ENCODE measurements around the gene LRRC37A3.
"Not testable (repeated sequence)": the region's sequence is repeated elsewhere in the genome, so short reads cannot be mapped to it uniquely, and the experiment has no call there.

The LRRC37A3 gene

DNA sequence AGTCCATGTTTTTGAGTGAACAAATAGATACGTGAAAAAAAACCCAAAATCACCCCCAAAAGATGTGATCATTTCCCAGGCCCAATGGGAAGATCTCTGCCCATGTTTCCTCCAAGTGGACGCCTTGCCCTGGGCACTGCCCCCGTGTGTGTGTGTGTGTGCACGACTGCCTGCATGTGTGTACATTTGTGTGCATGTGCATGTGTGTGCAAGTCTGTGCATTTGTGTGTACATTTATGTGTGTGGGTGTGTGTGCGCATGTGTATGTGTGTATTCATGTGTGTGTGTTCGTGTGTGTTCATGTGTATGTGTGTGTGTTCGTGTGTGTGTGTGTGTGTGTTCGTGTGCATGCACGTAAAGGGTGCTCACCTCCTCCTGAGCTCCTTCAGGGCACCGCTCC is 16.8 kb upstream of the LRRC37A3 start:
- Histone ChIP-seq H2AFZ (ENCODE audit: low read length) (no peak overlapping the region), H3K9ac (ENCODE audit: low read length) (no peak overlapping the region)

DNA sequence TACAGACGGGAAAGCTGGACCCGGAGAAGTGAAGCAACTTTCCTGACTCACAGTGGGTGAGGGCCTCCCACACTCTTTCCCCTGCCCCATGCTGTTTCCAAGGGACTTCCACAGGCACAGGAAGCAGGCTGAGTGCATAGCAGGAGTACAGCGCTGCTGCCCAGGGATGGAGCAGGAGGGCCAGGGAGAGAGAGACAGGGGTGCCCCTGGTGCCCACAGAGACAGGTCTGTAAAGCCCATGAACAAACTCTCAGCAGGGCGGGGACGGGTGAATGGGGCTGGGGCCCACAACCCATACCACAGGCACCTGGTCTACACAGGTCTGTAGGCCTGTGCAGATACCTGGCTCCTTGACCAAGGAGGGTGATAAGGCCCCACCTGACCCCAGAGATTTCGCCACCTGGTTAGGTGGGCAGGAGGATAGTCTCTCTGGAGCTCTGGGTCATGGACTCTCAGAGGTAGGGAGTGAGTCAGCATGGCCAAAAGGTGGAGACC is 15.1 kb upstream of the LRRC37A3 start:
- H3K4me3 ChIP-seq (ENCODE audit: low read length); H3K79me2 ChIP-seq (ENCODE audit: low read length); H3F3A ChIP-seq (ENCODE audit: insufficient read depth, low read length); H3K4me2 ChIP-seq (ENCODE audit: low read depth, low read length); H3K27me3 ChIP-seq (replicated peaks; ENCODE audit: insufficient read depth, low read length); H3K4me1 ChIP-seq (ENCODE audit: low read length); H4K20me1 ChIP-seq (ENCODE audit: insufficient read depth, low read length); H3K27ac ChIP-seq (ENCODE audit: low read length); H3K9me3 ChIP-seq (replicated peaks; ENCODE audit: insufficient read depth, low read length); H3K9me2 ChIP-seq (replicated peaks; ENCODE audit: insufficient read depth, low read length); H3K9ac ChIP-seq (ENCODE audit: low read length); DNase-seq; H2AFZ ChIP-seq (ENCODE audit: low read length); H3K36me3 ChIP-seq (replicated peaks; ENCODE audit: insufficient read depth, low read length): not testable (repeated sequence)

More for the DNA sequence above, 16.8 kb upstream of the LRRC37A3 start:
- Histone ChIP-seq H3K9me2 (replicated peaks; ENCODE audit: insufficient read depth, low read length) (no peaks in the 10 kb centered on the region), H4K20me1 (ENCODE audit: insufficient read depth, low read length) (no peaks in the 10 kb centered on the region), H3F3A (ENCODE audit: insufficient read depth, low read length) (no peaks in the 10 kb centered on the region), H3K4me2 (ENCODE audit: low read depth, low read length) (no peak overlapping the region), H3K4me3 (ENCODE audit: low read length) (no peak overlapping the region), H3K36me3 (replicated peaks; ENCODE audit: insufficient read depth, low read length) (no peaks in the 10 kb centered on the region), H3K79me2 (ENCODE audit: low read length) (no peaks in the 10 kb centered on the region), H3K4me1 (ENCODE audit: low read length) (peaks cover 6% of the 10 kb centered on the region; the same call in 1 of the 2 replicates), H3K27ac (ENCODE audit: low read length) (no peak overlapping the region), H3K9me3 (replicated peaks; ENCODE audit: insufficient read depth, low read length) (no peaks in the 10 kb centered on the region), H3K27me3 (replicated peaks; ENCODE audit: insufficient read depth, low read length) (no peaks in the 10 kb centered on the region)
- no peak for DNase-seq
- TF ChIP-seq, protein P1, sequence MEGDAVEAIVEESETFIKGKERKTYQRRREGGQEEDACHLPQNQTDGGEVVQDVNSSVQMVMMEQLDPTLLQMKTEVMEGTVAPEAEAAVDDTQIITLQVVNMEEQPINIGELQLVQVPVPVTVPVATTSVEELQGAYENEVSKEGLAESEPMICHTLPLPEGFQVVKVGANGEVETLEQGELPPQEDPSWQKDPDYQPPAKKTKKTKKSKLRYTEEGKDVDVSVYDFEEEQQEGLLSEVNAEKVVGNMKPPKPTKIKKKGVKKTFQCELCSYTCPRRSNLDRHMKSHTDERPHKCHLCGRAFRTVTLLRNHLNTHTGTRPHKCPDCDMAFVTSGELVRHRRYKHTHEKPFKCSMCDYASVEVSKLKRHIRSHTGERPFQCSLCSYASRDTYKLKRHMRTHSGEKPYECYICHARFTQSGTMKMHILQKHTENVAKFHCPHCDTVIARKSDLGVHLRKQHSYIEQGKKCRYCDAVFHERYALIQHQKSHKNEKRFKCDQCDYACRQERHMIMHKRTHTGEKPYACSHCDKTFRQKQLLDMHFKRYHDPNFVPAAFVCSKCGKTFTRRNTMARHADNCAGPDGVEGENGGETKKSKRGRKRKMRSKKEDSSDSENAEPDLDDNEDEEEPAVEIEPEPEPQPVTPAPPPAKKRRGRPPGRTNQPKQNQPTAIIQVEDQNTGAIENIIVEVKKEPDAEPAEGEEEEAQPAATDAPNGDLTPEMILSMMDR (IDR thresholded peaks at IDR 0.05; ENCODE audit: low read length), result no peak
- no peak for TF ChIP-seq EZH2 (optimal IDR thresholded peaks at IDR 0.05; ENCODE audit: low read depth, low read length)
- TF ChIP-seq EZH2phosphoT487 (IDR thresholded peaks at IDR 0.05; ENCODE audit: low read length), result no peak

DNA sequence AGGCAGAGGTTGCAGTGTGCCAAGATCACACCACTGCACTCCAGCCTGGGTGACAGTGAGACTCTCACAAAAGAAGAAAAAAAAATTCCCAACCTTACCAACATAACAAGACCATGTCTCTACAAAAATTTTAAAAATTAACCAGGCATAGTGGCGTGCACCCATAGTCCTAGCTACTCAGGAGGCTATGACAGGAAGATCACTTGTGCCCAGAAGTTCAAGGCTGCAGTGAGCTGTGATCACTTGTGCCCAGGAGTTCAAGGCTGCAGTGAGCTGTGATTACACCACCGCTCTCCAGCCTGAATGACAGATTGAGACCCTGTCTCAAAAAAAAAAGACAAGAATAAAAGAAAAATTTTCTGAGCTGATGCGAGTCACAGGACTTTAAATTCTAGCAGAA is 13.6 kb upstream of the LRRC37A3 start:
- not testable (repeated sequence) for H3K9ac ChIP-seq (ENCODE audit: low read length); DNase-seq; H3K36me3 ChIP-seq (replicated peaks; ENCODE audit: insufficient read depth, low read length); H3K9me2 ChIP-seq (replicated peaks; ENCODE audit: insufficient read depth, low read length); H2AFZ ChIP-seq (ENCODE audit: low read length); H3K4me1 ChIP-seq (ENCODE audit: low read length); H3K4me3 ChIP-seq (ENCODE audit: low read length); H3K79me2 ChIP-seq (ENCODE audit: low read length); H3K27ac ChIP-seq (ENCODE audit: low read length); H3K9me3 ChIP-seq (replicated peaks; ENCODE audit: insufficient read depth, low read length); H3K4me2 ChIP-seq (ENCODE audit: low read depth, low read length); H3K27me3 ChIP-seq (replicated peaks; ENCODE audit: insufficient read depth, low read length); H4K20me1 ChIP-seq (ENCODE audit: insufficient read depth, low read length); H3F3A ChIP-seq (ENCODE audit: insufficient read depth, low read length)

DNA sequence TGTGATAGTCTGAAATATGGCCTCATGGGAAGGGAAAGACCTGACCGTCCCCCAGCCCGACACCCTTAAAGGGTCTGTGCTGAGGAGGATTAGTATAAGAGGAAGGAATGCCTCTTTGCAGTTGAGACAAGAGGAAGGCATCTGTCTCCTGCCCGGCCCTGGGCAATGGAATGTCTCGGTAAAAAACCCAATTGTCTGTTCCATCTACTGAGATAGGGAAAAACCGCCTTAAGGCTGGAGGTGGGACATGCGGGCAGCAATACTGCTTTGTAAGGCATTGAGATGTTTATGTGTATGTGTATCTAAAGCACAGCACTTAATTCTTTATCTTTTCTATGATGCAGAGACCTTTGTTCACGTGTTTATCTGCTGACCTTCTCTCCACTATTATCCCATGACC is 11.1 kb upstream of the LRRC37A3 start:
- H3F3A ChIP-seq (ENCODE audit: insufficient read depth, low read length); H3K79me2 ChIP-seq (ENCODE audit: low read length); H3K4me2 ChIP-seq (ENCODE audit: low read depth, low read length); H3K4me3 ChIP-seq (ENCODE audit: low read length); H3K9me2 ChIP-seq (replicated peaks; ENCODE audit: insufficient read depth, low read length); H3K27me3 ChIP-seq (replicated peaks; ENCODE audit: insufficient read depth, low read length); H3K27ac ChIP-seq (ENCODE audit: low read length); H3K9ac ChIP-seq (ENCODE audit: low read length); H2AFZ ChIP-seq (ENCODE audit: low read length); H3K36me3 ChIP-seq (replicated peaks; ENCODE audit: insufficient read depth, low read length); H4K20me1 ChIP-seq (ENCODE audit: insufficient read depth, low read length); DNase-seq; H3K4me1 ChIP-seq (ENCODE audit: low read length); H3K9me3 ChIP-seq (replicated peaks; ENCODE audit: insufficient read depth, low read length): not testable (repeated sequence)

DNA sequence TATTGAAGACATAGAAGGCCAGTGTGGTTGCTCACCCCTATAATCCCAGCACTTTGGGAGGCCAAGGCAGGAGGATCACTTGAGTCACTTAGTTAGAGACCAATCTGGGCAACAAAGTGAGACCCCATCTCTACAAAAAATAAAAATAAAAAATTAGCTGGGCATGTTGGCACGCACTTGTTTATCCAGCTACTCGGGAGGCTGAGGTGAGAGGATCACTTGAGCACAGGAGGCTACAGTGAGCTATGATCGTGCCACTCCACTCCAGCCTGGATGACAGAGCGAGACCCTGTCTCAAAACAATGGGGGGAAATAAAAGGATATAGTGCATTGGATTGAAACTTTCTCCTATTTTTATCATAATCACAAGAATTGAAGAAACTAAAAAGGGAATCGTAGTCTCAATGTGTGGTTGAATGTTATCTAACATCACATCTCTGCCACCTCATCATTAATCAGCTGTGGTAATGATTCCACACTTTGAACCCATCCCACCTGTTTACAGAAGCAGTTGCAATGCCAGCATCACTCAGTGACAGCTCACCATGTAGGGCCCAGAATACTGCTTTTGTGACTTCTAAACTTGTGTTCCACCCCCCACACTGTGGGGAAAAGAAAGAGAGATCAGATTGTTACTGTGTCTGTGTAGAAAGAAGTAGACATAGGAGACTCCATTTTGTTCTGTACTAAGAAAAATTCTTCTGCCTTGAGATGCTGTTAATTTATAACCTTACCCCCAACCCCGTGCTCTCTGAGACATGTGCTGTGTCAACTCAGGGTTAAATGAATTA is 10.3 kb upstream of the LRRC37A3 start:
- H2AFZ ChIP-seq (ENCODE audit: low read length); H3K9me2 ChIP-seq (replicated peaks; ENCODE audit: insufficient read depth, low read length); H3K36me3 ChIP-seq (replicated peaks; ENCODE audit: insufficient read depth, low read length); H3K9me3 ChIP-seq (replicated peaks; ENCODE audit: insufficient read depth, low read length); H3K27ac ChIP-seq (ENCODE audit: low read length); H3K9ac ChIP-seq (ENCODE audit: low read length); H3K4me2 ChIP-seq (ENCODE audit: low read depth, low read length); DNase-seq; H3K4me3 ChIP-seq (ENCODE audit: low read length); H3F3A ChIP-seq (ENCODE audit: insufficient read depth, low read length); H4K20me1 ChIP-seq (ENCODE audit: insufficient read depth, low read length); H3K79me2 ChIP-seq (ENCODE audit: low read length); H3K4me1 ChIP-seq (ENCODE audit: low read length); H3K27me3 ChIP-seq (replicated peaks; ENCODE audit: insufficient read depth, low read length): not testable (repeated sequence)

DNA sequence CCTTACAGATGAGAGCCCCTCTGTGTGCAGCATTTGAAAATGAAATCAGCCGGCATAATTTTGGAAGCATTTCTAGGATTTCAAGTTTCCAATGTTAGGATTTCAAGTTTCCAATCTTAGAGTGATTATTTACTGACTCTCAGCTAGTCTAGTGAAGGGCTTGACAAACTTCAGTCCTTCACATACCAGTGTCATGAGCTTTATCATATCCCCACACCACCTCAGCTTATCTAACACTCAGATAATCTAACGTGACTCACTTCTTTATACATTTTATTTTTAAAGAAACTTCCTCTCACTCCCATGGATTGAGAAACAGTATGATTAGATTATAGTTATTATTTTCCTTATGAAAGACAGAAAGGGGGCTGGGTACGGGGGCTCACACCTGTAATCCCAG is 9.4 kb upstream of the LRRC37A3 start:
- H3K9me2 ChIP-seq (replicated peaks; ENCODE audit: insufficient read depth, low read length); H3K9me3 ChIP-seq (replicated peaks; ENCODE audit: insufficient read depth, low read length); H3K9ac ChIP-seq (ENCODE audit: low read length); H3K4me2 ChIP-seq (ENCODE audit: low read depth, low read length); DNase-seq; H3K27ac ChIP-seq (ENCODE audit: low read length); H3K4me1 ChIP-seq (ENCODE audit: low read length); H3F3A ChIP-seq (ENCODE audit: insufficient read depth, low read length); H3K79me2 ChIP-seq (ENCODE audit: low read length); H2AFZ ChIP-seq (ENCODE audit: low read length); H3K4me3 ChIP-seq (ENCODE audit: low read length); H3K36me3 ChIP-seq (replicated peaks; ENCODE audit: insufficient read depth, low read length); H3K27me3 ChIP-seq (replicated peaks; ENCODE audit: insufficient read depth, low read length); H4K20me1 ChIP-seq (ENCODE audit: insufficient read depth, low read length): not testable (repeated sequence)

Data from MM.1S (cell line).